ENCODE results near the gene CEBPB. TPM values are rescaled to one million over a fixed set of nuclear protein-coding genes. Genes with fewer than 3 reads are reported as not detected.
A peak's percentile ranks its signal among the peaks of the same experiment; 100 is the strongest.
"Not testable (repeated sequence)": the region's sequence is repeated elsewhere in the genome, so short reads cannot be mapped to it uniquely, and the experiment has no call there.

CEBPB gene
- total RNA-seq, 1 donor, result 38.1 TPM

DNA sequence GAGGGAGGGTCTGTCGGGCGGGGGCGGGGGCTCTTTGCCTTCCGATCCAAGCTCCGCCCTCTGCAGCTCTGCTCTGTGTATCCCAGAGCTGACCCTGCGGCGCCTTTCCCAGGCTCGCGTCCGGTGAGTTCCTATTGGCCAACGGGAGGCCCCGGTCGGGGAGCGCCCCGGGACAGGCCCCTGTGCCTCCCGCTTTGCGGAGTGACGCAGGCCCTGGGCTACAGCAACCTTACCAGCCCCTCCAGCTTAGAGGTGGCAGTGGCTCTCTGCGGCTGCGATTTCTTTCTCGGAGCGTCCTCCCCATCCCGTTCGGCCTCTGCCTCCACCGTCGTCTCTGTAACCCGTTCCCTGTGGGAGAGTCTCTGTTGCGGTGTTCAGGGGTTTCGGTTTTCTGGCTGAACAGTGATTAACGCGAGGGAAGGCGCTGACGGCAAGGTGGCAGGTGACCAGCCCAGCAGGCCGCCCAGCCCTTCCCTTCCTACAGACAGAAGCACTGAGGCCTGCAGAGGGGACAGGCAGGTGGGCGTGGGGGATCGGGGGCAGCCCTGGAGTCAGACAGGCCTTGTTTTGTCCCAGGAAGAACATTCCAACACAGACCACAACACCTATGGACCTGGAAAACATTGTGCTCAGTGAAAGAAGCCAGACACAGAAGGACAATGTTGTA, 18.1 kb upstream of the CEBPB start:
- peak; percentile 54 for DNase-seq (ENCODE audit: low read depth)
- TF ChIP-seq, protein P1, sequence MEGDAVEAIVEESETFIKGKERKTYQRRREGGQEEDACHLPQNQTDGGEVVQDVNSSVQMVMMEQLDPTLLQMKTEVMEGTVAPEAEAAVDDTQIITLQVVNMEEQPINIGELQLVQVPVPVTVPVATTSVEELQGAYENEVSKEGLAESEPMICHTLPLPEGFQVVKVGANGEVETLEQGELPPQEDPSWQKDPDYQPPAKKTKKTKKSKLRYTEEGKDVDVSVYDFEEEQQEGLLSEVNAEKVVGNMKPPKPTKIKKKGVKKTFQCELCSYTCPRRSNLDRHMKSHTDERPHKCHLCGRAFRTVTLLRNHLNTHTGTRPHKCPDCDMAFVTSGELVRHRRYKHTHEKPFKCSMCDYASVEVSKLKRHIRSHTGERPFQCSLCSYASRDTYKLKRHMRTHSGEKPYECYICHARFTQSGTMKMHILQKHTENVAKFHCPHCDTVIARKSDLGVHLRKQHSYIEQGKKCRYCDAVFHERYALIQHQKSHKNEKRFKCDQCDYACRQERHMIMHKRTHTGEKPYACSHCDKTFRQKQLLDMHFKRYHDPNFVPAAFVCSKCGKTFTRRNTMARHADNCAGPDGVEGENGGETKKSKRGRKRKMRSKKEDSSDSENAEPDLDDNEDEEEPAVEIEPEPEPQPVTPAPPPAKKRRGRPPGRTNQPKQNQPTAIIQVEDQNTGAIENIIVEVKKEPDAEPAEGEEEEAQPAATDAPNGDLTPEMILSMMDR (IDR thresholded peaks at IDR 0.05; ENCODE audit: insufficient read depth, low read length), result no peak
- H3K4me3 ChIP-seq (ENCODE audit: low read depth, low read length), result peak overlapping the region; percentile 60

DNA sequence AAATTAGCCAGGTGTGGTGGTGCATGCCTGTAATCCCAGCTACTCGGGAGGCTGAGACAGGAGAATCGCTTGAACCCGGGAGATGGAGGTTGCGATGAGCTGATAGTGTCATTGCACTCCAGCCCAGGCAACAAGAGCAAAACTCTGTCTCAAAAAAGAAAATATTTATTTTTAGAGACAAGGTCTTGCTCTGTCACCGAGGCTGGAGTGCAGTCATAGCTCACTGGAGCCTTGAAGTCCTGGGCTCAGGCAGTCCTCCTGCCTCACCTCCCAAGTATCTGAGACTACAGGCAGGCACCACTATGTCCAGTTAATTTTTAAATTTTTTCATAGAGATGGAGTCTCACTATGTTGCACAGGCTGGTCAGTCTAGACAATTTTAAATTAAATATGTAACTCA, 16.2 kb upstream of the CEBPB start:
- TF ChIP-seq, protein P1 (IDR thresholded peaks at IDR 0.05; ENCODE audit: insufficient read depth, low read length), result no peak
- DNase-seq (ENCODE audit: low read depth), result no peak
- H3K4me3 ChIP-seq (ENCODE audit: low read depth, low read length), result no peak overlapping the region

DNA sequence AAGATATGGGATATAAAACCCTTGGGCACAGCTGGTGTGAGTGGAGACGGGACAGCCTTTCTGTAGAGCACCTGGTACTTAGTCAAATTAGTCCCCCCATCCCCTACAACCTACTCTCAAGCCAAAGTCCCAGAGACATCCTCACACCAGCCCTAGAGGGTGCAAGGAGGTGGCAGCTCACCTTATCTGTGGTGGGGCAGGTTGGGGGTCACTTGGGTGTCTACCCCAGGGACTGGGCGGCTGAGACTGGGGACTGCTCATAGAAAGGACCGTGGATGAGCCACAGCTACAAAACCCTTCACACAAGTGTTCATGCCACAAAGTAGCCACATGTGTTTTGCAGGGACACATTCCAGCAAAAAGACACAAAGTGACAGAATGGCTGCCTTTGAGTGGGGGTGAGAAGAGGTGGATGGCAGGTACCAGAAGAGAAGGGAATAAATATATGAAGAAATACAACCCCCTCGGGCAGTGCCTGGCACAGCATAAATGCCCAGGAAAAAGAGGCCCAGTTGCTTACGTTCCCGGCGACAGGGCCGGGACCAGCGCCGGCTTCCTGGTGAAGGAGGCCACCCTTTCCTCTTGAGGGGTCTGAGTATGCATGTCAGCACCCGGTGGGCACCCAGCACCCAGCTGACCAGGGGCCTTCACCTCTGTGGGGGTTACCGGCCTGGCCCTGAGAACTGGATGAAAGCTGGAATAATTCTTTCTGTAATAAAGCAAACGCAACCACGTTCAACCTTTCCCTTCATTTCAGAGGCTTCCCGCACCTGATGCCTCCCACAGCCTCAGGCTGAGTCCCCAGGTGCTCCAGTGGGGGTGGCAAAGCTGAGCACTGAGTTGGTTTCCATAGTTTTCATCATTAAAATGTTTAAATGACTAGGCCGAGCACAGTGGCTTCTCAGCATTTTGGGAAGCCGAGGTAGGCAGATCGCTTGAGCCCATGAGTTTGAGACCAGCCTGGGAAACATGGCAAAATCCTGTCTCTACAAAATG, 14.4 kb upstream of the CEBPB start:
- H3K4me3 ChIP-seq (ENCODE audit: low read depth, low read length), result no peak overlapping the region
- TF ChIP-seq, protein P1 (IDR thresholded peaks at IDR 0.05; ENCODE audit: insufficient read depth, low read length), result no peak

DNA sequence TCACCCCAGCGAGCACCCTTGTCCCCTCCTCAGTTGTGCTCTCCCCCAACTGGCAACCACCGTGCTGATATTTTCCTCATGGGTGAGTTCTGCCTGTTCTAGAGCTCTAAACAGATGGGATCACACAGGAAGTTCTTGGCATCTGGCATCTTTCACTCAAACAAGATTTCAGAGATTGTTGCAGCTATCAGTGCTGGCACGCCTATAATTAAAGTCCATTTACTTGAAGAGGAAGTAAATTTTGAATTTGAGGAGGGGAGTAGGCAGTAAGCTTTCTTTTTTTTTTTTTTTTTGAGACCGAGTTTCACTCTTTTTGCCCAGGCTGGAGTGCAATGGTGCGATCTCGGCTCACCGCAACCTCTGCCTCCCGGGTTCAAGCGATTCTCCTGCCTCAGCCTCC, 12.0 kb upstream of the CEBPB start:
- DNase-seq (ENCODE audit: low read depth); H3K4me3 ChIP-seq (ENCODE audit: low read depth, low read length): not testable (repeated sequence)

More for the DNA sequence above, 14.4 kb upstream of the CEBPB start:
- no peak for DNase-seq (ENCODE audit: low read depth)

DNA sequence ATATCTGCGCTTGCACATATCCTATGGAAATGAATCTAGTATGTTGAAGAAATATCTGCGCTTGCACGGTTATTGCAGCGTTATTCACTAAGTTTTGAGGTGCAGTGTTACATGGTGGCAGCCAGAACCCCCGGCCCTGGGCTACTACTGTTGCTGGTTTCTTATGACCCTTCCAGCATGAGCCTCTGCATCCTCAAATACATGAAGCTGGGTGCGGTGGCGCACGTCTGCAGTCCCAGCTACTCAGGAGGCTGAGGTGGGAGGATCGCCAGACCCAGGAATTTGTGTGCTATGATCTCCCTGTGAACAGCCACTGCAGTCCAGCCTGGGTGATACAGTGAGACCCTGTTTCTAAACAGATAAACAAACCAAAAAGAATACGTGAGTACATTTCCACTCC, 9.3 kb upstream of the CEBPB start:
- H3K4me3 ChIP-seq (ENCODE audit: low read depth, low read length), result no peak overlapping the region
- no peak for DNase-seq (ENCODE audit: low read depth)
- TF ChIP-seq, protein P1 (IDR thresholded peaks at IDR 0.05; ENCODE audit: insufficient read depth, low read length), result no peak

DNA sequence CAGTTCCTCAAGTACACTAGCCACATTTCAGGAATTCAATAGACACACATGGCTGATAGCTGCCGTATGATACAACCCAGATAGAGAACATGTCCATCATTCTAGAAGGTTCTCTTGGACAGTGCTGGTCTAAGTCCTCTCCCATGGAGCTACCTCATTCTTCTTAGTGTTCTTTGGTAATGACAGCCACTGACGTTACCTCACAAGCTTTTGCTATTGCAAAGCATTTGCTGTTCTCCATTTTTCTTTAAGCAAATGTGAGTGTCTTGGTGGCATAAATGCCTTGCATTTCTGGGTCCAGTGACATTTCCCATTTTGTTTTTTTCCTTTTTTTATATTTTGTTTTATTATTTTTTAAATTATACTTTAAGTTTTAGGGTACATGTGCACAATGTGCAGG, 8.3 kb upstream of the CEBPB start:
- H3K4me3 ChIP-seq (ENCODE audit: low read depth, low read length), result no peak overlapping the region
- TF ChIP-seq, protein P1 (IDR thresholded peaks at IDR 0.05; ENCODE audit: insufficient read depth, low read length), result no peak
- DNase-seq (ENCODE audit: low read depth), result no peak

DNA sequence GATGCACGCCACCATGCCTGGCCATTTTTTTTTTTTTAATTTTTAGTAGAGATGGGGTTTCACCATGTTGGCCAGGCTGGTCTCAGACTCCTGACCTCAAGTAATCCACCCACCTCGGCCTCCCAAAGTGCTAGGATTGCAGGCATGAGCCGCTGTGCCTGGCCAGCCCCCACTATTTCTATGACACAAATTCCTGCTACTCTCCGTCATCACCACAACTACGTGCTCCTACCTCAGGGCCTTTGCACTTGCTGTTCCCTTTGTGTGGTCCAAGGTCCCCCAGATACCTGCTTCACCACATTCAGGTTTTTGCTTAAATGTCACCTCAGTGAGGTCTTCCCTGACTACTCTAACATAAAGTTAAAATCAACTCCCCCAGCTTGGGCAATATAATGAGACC, 5.2 kb upstream of the CEBPB start:
- no peak for DNase-seq (ENCODE audit: low read depth)
- TF ChIP-seq, protein P1 (IDR thresholded peaks at IDR 0.05; ENCODE audit: insufficient read depth, low read length), result no peak
- H3K4me3 ChIP-seq (ENCODE audit: low read depth, low read length), result no peak overlapping the region
